ENCODE measurements around the gene FAM168A. TPM values are rescaled to one million over a fixed set of nuclear protein-coding genes. Genes with fewer than 3 reads are reported as not detected.

FAM168A gene, protein sequence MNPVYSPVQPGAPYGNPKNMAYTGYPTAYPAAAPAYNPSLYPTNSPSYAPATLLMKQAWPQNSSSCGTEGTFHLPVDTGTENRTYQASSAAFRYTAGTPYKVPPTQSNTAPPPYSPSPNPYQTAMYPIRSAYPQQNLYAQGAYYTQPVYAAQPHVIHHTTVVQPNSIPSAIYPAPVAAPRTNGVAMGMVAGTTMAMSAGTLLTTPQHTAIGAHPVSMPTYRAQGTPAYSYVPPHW
- 31.0 TPM for total RNA-seq
- long read RNA-seq, partial matches to known transcripts = 0 of 17 reads
- long read RNA-seq, other reads (novel, unspliced or antisense) = 17 of 17 reads

DNA sequence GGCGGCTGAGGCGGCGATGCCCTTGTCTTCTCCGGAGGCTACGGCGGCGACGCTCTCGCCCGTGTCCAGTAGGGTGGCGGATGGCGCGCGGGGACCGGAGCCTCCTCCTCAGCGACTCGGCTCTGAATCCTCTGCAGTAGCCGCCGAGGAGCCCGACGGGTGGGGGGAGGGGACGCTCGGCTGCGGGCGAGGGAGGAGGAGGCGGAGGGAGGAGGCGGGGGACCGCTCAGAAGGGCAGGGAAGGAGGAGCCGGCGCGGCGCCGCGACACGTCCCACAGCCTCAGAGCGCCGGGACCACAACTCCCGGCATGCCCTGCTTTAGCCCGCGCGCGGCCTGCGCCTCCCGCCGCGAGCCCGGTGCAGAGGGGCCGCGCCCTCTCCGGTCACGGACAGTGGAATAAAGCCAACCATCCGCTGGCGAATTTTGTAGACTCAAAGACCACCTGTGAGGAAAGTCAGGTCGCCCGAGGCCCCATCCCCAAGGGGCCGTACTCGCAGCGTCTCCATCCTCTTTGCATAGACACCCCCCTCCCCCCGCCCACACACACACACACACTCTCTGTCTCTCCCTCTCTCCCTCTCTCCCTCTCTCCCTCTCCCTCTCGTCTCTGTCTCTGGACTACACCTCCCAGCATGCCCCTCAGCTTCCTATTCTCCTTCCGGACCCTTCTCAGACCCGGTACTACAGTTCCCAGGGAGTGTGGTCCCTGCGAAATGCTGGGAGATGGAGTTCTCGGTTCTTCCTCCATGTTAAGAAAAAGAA is at the start of gene FAM168A:
FAM168A (minus strand) TSS at position 157 of the 763 bp plus-strand sequence. CDS start 129,638 bp downstream, outside the sequence.
- peak; percentile 98 for DNase-seq
- Histone ChIP-seq H3K9me3 (no peaks in the 10 kb centered on the region), H3K27me3 (ENCODE audit: low read depth) (no peaks in the 10 kb centered on the region), H3K4me3 (peak within 1 kb of the TSS; percentile 86), H3K27ac (peak within 1 kb of the TSS; percentile 82), H3K4me1 (peaks cover 20% of the 10 kb centered on the region), H3K36me3 (no peaks in the 10 kb centered on the region)
- peak; percentile 99 for ATAC-seq
- TF ChIP-seq, protein P1, sequence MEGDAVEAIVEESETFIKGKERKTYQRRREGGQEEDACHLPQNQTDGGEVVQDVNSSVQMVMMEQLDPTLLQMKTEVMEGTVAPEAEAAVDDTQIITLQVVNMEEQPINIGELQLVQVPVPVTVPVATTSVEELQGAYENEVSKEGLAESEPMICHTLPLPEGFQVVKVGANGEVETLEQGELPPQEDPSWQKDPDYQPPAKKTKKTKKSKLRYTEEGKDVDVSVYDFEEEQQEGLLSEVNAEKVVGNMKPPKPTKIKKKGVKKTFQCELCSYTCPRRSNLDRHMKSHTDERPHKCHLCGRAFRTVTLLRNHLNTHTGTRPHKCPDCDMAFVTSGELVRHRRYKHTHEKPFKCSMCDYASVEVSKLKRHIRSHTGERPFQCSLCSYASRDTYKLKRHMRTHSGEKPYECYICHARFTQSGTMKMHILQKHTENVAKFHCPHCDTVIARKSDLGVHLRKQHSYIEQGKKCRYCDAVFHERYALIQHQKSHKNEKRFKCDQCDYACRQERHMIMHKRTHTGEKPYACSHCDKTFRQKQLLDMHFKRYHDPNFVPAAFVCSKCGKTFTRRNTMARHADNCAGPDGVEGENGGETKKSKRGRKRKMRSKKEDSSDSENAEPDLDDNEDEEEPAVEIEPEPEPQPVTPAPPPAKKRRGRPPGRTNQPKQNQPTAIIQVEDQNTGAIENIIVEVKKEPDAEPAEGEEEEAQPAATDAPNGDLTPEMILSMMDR (IDR thresholded peaks at IDR 0.05) = peak; percentile 23
- intact Hi-C loops (cut with DNase I) = no loop called here

DNA sequence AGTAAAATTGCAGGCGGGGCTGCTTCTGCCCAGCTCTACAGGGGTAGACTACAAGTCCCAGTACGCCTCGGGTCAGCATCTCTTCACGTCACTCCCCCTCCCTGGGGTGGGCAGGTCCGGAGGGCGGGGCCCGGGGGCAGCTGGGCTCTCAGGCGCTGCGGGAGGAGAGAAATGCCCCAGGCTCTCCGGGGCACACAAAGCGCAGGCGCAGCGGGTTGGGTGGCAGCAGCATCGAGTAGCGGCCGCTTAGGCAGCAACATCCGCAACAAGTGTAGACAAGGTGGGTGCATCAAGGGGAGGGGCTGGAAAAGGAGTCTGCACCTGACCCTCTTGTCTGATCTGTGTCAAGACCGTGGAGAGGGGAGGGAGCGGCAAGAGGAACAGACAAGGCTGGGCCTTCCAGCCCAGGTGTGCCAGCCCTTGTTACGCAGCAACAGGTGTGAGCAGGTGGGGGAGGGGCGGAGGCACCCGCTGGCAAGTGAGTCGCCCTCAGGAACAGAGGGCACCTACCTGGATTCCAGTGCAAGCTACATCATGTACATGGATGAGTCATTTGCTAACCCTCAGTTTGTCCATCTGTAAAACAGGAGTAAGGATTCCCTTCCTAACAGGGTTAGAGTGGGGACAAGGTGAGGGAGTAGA is 49.7 kb upstream of the FAM168A start:
- H3K4me3 ChIP-seq = peak overlapping the region; percentile 46
- peak overlapping the region; percentile 46 for H3K27ac ChIP-seq
- no peaks in the 10 kb centered on the region for H3K36me3 ChIP-seq
- peaks cover 3% of the 10 kb centered on the region for H3K27me3 ChIP-seq (ENCODE audit: low read depth)
- DNase-seq = peak; percentile 94
- intact Hi-C loops (cut with DNase I) = no loop called here
- H3K4me1 ChIP-seq = peaks cover 9% of the 10 kb centered on the region
- no peaks in the 10 kb centered on the region for H3K9me3 ChIP-seq
- ATAC-seq = peak; percentile 98 to 99
- TF ChIP-seq, protein P1 (IDR thresholded peaks at IDR 0.05) = no peak

DNA sequence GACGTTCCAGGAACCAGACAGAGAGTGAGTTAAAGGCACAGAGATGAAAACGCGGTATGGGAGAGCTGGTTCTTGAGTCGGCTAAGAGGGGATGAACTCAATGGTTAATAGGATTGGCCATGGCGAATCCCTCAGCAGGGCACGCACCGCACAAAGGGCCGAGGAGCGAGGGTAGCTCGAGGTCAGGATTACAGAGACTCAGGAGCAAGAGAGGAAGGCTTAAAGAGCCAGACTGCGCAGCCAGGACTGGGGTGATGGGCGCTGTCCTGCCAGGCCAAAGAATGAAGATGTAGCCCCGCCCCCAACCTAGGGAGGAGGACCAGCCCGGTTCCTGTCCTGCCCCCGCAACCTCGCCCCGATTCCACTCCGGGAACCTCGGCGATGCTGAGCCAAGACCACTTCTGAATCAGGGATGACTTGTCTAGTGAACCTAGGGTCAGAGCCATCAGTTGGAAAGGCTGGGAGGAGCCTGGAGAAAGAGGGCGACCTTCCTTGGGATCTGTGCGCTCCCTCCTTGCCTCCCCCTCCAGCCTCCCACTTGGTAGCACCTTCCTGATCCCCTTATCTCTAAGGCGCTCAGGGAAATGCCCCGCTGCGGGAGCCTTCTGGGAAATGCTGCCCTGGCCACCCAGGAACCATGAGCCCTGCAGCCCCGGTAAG is 48.2 kb upstream of the FAM168A start, which contains the start of gene PLEKHB1:
PLEKHB1 (plus strand) TSS at position 610 of the 660 bp plus-strand sequence; CDS start at position 638, 28 bp downstream.
- TF ChIP-seq, protein P1 (IDR thresholded peaks at IDR 0.05) = no peak
- DNase-seq = no peak
- Histone ChIP-seq H3K27ac (no peak within 1 kb of the TSS), H3K4me1 (peaks cover 9% of the 10 kb centered on the region), H3K36me3 (no peaks in the 10 kb centered on the region), H3K9me3 (no peaks in the 10 kb centered on the region), H3K4me3 (peak within 1 kb of the TSS; percentile 46), H3K27me3 (ENCODE audit: low read depth) (peaks cover 8% of the 10 kb centered on the region)
- ATAC-seq = no peak
- intact Hi-C loops (cut with DNase I) = no loop called here

DNA sequence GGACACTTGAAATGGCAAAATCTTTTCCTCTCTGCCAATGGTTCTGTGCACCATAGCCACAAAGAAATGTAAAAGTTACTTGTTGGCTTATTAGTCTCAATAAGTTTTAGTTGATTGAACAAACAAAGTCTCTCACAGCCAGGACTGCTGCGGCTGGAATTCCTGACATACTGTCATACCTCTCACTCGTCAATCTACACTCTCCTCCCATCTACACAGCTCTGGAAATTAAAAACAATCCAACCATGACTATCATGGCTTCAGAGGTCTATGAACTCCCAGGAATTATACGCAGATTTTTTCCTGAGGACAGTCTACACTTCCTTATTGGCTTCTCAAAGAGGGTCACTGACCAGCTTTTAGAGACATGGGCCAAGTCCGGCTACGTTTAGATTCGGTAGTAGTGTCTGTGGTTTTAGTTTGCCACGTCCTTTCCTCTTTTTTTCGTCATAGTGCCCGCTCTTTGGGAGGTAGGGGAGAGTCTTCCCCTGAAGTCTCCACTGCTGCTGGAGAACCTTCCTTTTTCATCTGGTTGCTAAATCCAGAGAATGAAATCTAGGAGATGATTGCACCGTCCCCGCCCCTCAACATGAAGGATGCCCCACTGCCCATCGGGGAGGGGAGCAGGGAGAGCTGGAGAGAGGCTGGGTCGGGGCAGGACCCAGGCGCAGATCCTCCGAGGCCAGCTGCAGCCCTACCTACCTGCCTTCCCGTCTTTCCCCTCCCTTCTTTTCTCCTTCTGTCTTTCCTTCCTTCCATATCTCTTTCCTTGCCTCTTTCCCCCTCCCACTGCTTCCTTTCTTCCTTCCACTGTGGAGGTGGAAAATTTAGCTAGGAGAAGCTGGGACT is 47.4 kb upstream of the FAM168A start:
- DNase-seq (no peak), ATAC-seq (no peak)
- Histone ChIP-seq H3K4me1 (peaks cover 9% of the 10 kb centered on the region), H3K9me3 (no peaks in the 10 kb centered on the region), H3K27ac (no peak overlapping the region), H3K4me3 (no peak overlapping the region), H3K36me3 (no peaks in the 10 kb centered on the region), H3K27me3 (ENCODE audit: low read depth) (peaks cover 8% of the 10 kb centered on the region)
- intact Hi-C loops (cut with DNase I) = no loop called here
- TF ChIP-seq, protein P1 (IDR thresholded peaks at IDR 0.05) = no peak
